ENCODE data around the gene PIP5KL1. TPM values are rescaled to one million over a fixed set of nuclear protein-coding genes. Genes with fewer than 3 reads are reported as not detected.
A peak's percentile ranks its signal among the peaks of the same experiment; 100 is the strongest.

The PIP5KL1 gene
- total RNA-seq, 1 experiment from 2014 or later = 16.8 TPM

- TF ChIP-seq FOXK1 (CRISPR knock-in tag; IDR thresholded peaks at IDR 0.05) = no peak
- TF ChIP-seq TP53 (CRISPR knock-in tag; IDR thresholded peaks at IDR 0.05) = no peak
- no peak for TF ChIP-seq CBFB (CRISPR knock-in tag; IDR thresholded peaks at IDR 0.05; ENCODE audit: low read depth)
- no peak for TF ChIP-seq STAT6 (CRISPR knock-in tag; conservative IDR thresholded peaks at IDR 0.05; ENCODE audit: low read depth)
- no peak for TF ChIP-seq PREB (CRISPR knock-in tag; IDR thresholded peaks at IDR 0.05; ENCODE audit: borderline replicate concordance)
- TF ChIP-seq ZNF512 (CRISPR knock-in tag; IDR thresholded peaks at IDR 0.05; ENCODE audit: borderline replicate concordance) = no peak
- TF ChIP-seq, protein P1, sequence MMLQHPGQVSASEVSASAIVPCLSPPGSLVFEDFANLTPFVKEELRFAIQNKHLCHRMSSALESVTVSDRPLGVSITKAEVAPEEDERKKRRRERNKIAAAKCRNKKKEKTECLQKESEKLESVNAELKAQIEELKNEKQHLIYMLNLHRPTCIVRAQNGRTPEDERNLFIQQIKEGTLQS (CRISPR knock-in tag; conservative IDR thresholded peaks at IDR 0.05) = no peak
- TF ChIP-seq ZNF138 (CRISPR knock-in tag; conservative IDR thresholded peaks at IDR 0.05) = no peak
Measured at GRCh38 chr9:127903557-127904475, 26.8 kb downstream of the PIP5KL1 start (continued).

DNA sequence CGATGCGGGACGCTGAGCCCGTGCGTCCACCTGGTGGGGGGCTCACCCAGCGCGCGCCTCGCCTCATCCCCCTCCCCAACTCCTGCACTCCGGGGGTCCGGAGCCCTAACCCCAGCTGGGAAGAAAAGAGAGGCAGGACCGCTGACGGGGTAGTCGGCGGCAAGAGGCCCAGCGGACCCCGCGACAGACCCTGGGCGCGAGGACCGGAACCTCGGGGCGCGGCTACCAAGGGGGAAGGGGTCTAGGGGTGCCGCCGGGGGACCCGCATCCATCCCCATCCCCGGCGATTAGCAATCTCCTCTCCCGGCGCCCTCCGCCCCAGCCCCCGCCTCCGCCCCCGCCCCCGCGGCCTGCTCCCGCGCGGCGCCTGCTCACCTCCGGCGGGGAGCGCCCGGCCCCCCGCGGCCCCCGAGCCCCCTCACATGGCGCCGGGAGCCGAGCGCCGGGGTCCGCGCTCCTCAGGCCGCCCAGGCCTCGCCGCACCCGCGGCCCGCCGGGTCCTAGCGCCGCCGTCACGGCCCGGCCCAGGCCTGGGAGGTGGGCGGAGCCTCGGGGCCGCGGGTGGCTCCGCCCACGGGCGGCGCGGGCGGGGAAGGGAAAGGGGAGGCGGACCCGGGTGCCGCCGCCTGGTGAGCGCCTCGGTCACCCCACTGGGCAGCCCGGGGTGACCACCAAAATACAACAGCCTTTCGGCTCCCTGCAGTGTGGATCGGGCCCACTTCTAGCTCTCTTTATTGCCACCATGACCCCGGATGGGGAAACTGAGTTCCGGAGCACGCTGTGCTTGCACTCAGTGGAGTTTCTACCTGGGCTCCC is 31.2 kb downstream of the PIP5KL1 start, which contains the start of gene ST6GALNAC6:
Gene ST6GALNAC6, minus strand, starts transcription at position 476 of the 816 bp plus-strand sequence. CDS start 1,622 bp downstream, outside the sequence.
- peak within 1 kb of the TSS; percentile 87 for H3K4me3 Mint-ChIP-seq
- peak; percentile 55 for DNase-seq (ENCODE audit: low spot score)
- TF ChIP-seq ZNF671 (CRISPR knock-in tag; IDR thresholded peaks at IDR 0.05) = no peak
- TF ChIP-seq ZNF138 (CRISPR knock-in tag; conservative IDR thresholded peaks at IDR 0.05) = no peak
- no peak for TF ChIP-seq MXD4 (CRISPR knock-in tag; IDR thresholded peaks at IDR 0.05; ENCODE audit: borderline replicate concordance)
- TF ChIP-seq, protein P1 (CRISPR knock-in tag; conservative IDR thresholded peaks at IDR 0.05) = no peak
- 0 out of 2 replicates have a peak, but pooled peaks have one; percentile 34 for TF ChIP-seq KAT7 (CRISPR knock-in tag; IDR thresholded peaks at IDR 0.05; ENCODE audit: borderline replicate concordance)
- TF ChIP-seq ZNF423 (CRISPR knock-in tag; IDR thresholded peaks at IDR 0.05) = peak; percentile 62
- TF ChIP-seq NFATC4 (CRISPR knock-in tag; IDR thresholded peaks at IDR 0.05) = no peak
- TF ChIP-seq GABPB1 (CRISPR knock-in tag; IDR thresholded peaks at IDR 0.05) = 0 out of 2 replicates have a peak, but pooled peaks have one; percentile 4
- TF ChIP-seq TP53 (CRISPR knock-in tag; IDR thresholded peaks at IDR 0.05) = 0 out of 2 replicates have a peak, but pooled peaks have one; percentile 32
- TF ChIP-seq SP1 (CRISPR knock-in tag; conservative IDR thresholded peaks at IDR 0.05) = peak; percentile 85
- TF ChIP-seq ZNF396 (CRISPR knock-in tag; IDR thresholded peaks at IDR 0.05; ENCODE audit: borderline replicate concordance) = no peak
- TF ChIP-seq USF2 (CRISPR knock-in tag; IDR thresholded peaks at IDR 0.05) = peak; percentile 17; the same call in 1 of the 2 replicates
- no peak for TF ChIP-seq NFE2L1 (CRISPR knock-in tag; IDR thresholded peaks at IDR 0.05)
- no peak for TF ChIP-seq NFYB (CRISPR knock-in tag; conservative IDR thresholded peaks at IDR 0.05; ENCODE audit: low read depth)
- 0 out of 2 replicates have a peak, but pooled peaks have one; percentile 41 for TF ChIP-seq ZNF219 (CRISPR knock-in tag; IDR thresholded peaks at IDR 0.05; ENCODE audit: borderline replicate concordance)
- TF ChIP-seq JUN (CRISPR knock-in tag; IDR thresholded peaks at IDR 0.05) = peak; percentile 41; the same call in 1 of the 2 replicates
- no peaks in the 10 kb centered on the region for H3K9me3 Mint-ChIP-seq
- ATAC-seq = peak; percentile 44
- H3K27ac Mint-ChIP-seq = peak within 1 kb of the TSS; percentile 76
- peaks cover 20% of the 10 kb centered on the region for H3K36me3 Mint-ChIP-seq
- H3K27me3 Mint-ChIP-seq (ENCODE audit: low read depth) = no peaks in the 10 kb centered on the region; the same call in 1 of the 2 replicates
- POLR2A ChIA-PET = interaction anchor here (0.6 to 1.4 kb wide), 4 partner anchors 7 to 71 kb away, joined by 3 to 5 read pairs (median 4); partner anchors contain the start of gene ST6GALNAC4
- CTCF ChIA-PET = interaction anchor here (0.6 to 2.1 kb wide), 7 partner anchors 18 to 219 kb away, joined by 3 to 7 read pairs (median 3); partner anchors contain the start of genes ST6GALNAC4 and TOR2A
- H3K4me1 Mint-ChIP-seq = peaks cover 37% of the 10 kb centered on the region
